Mesendoderm (in vitro differentiated cells): Measurements from ENCODE around the gene BUD13.

ENCODE experiments used
- DNase-seq: peaks from one replicate; pipeline ENCODE4 v3.0.0; 2013
- H2AK5ac ChIP-seq: 2 replicates; pipeline ENCODE4 v1.6.1; 2013; ENCODE audit warnings: low read length, inconsistent platforms
- H2BK120ac ChIP-seq: 2 replicates; pipeline ENCODE4 v1.6.1; 2013; ENCODE audit warnings: low read depth, mild to moderate bottlenecking, low read length, moderate library complexity, mixed read lengths
- H2BK15ac ChIP-seq: replicated peaks from 2 replicates; pipeline ENCODE4 v1.6.1; 2013; ENCODE audit warnings: low read depth, mild to moderate bottlenecking, moderate library complexity
- H2BK5ac ChIP-seq: 2 replicates; pipeline ENCODE4 v1.6.1; 2013; ENCODE audit warnings: low read length, inconsistent platforms
- H3K18ac ChIP-seq: 2 replicates; pipeline ENCODE4 v1.6.1; 2013; ENCODE audit warnings: mild to moderate bottlenecking, low read length, mixed read lengths
- H3K23ac ChIP-seq: one replicate; pipeline ENCODE4 v1.6.1; 2013; ENCODE audit warnings: low read length
- H3K27ac ChIP-seq: 2 replicates; pipeline ENCODE4 v1.5.1; 2013; ENCODE audit warnings: low read depth, mild to moderate bottlenecking, inconsistent platforms, low read length, moderate library complexity
- H3K27me3 ChIP-seq: 2 replicates; pipeline ENCODE4 v1.6.1; 2013; ENCODE audit warnings: low read length, control low read depth, mild to moderate bottlenecking, inconsistent platforms; ENCODE audit not compliant: insufficient read depth, poor library complexity
- H3K36me3 ChIP-seq: 2 replicates; pipeline ENCODE4 v1.6.1; 2013; ENCODE audit warnings: low read length, inconsistent platforms; ENCODE audit not compliant: control insufficient read depth, insufficient read depth
- H3K4ac ChIP-seq: one replicate; pipeline ENCODE4 v1.6.1; 2013; ENCODE audit warnings: low read depth, mild to moderate bottlenecking, low read length, moderate library complexity
- H3K4me1 ChIP-seq: 2 replicates; pipeline ENCODE4 v1.6.1; 2013; ENCODE audit warnings: low read depth, low read length, inconsistent platforms; ENCODE audit not compliant: control insufficient read depth
- H3K4me2 ChIP-seq: 2 replicates; pipeline ENCODE4 v1.6.1; 2013; ENCODE audit warnings: low read length
- H3K4me3 ChIP-seq: 2 replicates; pipeline ENCODE4 v1.5.1; 2013; ENCODE audit warnings: mild to moderate bottlenecking, low read length
- H3K56ac ChIP-seq: one replicate; pipeline ENCODE4 v1.6.1; 2013; ENCODE audit warnings: low read length
- H3K79me1 ChIP-seq: 2 replicates; pipeline ENCODE4 v1.6.1; 2013; ENCODE audit warnings: low read length, inconsistent platforms
- H3K79me2 ChIP-seq: 2 replicates; pipeline ENCODE4 v1.6.1; 2013; ENCODE audit warnings: mild to moderate bottlenecking, low read length; ENCODE audit not compliant: control insufficient read depth, insufficient read depth
- H3K9ac ChIP-seq: 2 replicates; pipeline ENCODE4 v1.6.1; 2013; ENCODE audit warnings: low read length, inconsistent platforms
- H4K5ac ChIP-seq: one replicate; pipeline ENCODE4 v1.6.1; 2013; ENCODE audit warnings: low read length
- H4K8ac ChIP-seq: one replicate; pipeline ENCODE4 v1.6.1; 2013; ENCODE audit warnings: low read depth, mild to moderate bottlenecking, control low read depth, low read length, moderate library complexity
- WGBS: extraction: QIAGEN DNeasy Blood & Tissue Kit; methylation state at CpG from one replicate; pipeline ENCODE4 v1.1.7; 2013; ENCODE audit warnings: low lambda C conversion rate, missing lambda C conversion rate; ENCODE audit not compliant: insufficient coverage; ENCODE audit errors: extremely low coverage; 5-methylcytosine and 5-hydroxymethylcytosine counted together

Gene BUD13

DNA sequence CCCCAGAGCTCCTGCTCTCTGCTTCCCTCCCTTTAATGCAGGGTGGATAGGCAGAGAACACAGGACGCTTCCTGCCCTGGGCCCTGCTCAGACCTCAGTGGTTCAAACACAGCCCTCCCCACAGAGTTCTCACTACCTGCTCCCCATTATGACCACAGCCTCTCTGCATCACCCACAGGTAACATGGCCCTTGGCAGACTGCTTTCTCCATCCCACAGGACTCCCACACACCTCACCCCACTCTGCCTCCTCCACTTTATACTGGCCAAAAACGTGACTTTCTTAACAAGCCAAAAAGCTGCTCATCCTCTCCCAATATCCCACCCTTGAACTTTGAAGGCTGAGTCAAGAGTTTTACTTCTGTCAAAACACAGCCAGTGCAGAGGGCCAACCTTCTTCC lies 33.8 kb downstream of the BUD13 start:
- H2BK120ac ChIP-seq, result no peak overlapping the region
- H2BK5ac ChIP-seq, result no peak overlapping the region
- H3K56ac ChIP-seq, result no peak overlapping the region
- no peak overlapping the region for H3K27ac ChIP-seq
- no peaks in the 10 kb centered on the region for H3K36me3 ChIP-seq
- no peaks in the 10 kb centered on the region for H3K79me2 ChIP-seq
- no peak overlapping the region for H3K4me3 ChIP-seq
- H3K4ac ChIP-seq, result no peak overlapping the region
- no peaks in the 10 kb centered on the region for H3K27me3 ChIP-seq
- H4K8ac ChIP-seq, result no peak overlapping the region
- peaks cover 4% of the 10 kb centered on the region for H3K4me1 ChIP-seq
- no peak overlapping the region for H3K18ac ChIP-seq
- H2BK15ac ChIP-seq, result no peak overlapping the region
- no CpG with 5 or more reads among the region's 2 CpGs for WGBS
- no peak for DNase-seq
- no peak overlapping the region for H3K23ac ChIP-seq
- H3K9ac ChIP-seq, result no peak overlapping the region
- no peaks in the 10 kb centered on the region for H3K79me1 ChIP-seq
- no peak overlapping the region for H2AK5ac ChIP-seq
- no peak overlapping the region for H3K4me2 ChIP-seq
- no peak overlapping the region for H4K5ac ChIP-seq

DNA sequence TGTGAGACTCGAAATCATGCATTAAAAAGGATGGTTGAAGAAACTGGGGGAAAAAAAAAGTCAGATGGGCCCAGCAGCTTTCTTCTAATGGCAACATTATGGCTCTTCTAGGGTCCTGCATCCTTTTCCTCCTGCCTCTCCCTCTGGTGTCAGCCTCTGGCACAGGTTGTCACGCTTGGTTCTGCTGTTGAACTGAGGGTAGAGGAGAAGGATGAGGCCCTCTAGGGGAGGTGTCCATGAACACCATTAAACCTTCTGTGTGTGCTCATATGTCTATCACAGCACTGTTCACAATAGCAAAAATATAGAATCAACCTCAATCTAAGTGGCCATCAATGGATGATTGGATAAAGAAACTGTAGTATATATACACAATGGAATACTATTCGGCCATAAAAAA lies 36.0 kb downstream of the BUD13 start:
- WGBS, result no CpG with 5 or more reads among the region's 3 CpGs
- no peak overlapping the region for H3K4me3 ChIP-seq
- H3K23ac ChIP-seq, result no peak overlapping the region
- no peaks in the 10 kb centered on the region for H3K79me2 ChIP-seq
- no peak overlapping the region for H4K5ac ChIP-seq
- H3K4ac ChIP-seq, result no peak overlapping the region
- H2BK120ac ChIP-seq, result no peak overlapping the region
- DNase-seq, result peak; percentile 87
- no peaks in the 10 kb centered on the region for H3K36me3 ChIP-seq
- no peak overlapping the region for H3K4me2 ChIP-seq
- no peak overlapping the region for H2AK5ac ChIP-seq
- H3K18ac ChIP-seq, result no peak overlapping the region
- no peak overlapping the region for H3K9ac ChIP-seq
- no peak overlapping the region for H2BK15ac ChIP-seq
- no peak overlapping the region for H2BK5ac ChIP-seq
- no peak overlapping the region for H3K27ac ChIP-seq
- no peak overlapping the region for H3K56ac ChIP-seq
- H3K4me1 ChIP-seq, result peaks cover 2% of the 10 kb centered on the region
- H3K79me1 ChIP-seq, result no peaks in the 10 kb centered on the region
- no peak overlapping the region for H4K8ac ChIP-seq
- H3K27me3 ChIP-seq, result no peaks in the 10 kb centered on the region

DNA sequence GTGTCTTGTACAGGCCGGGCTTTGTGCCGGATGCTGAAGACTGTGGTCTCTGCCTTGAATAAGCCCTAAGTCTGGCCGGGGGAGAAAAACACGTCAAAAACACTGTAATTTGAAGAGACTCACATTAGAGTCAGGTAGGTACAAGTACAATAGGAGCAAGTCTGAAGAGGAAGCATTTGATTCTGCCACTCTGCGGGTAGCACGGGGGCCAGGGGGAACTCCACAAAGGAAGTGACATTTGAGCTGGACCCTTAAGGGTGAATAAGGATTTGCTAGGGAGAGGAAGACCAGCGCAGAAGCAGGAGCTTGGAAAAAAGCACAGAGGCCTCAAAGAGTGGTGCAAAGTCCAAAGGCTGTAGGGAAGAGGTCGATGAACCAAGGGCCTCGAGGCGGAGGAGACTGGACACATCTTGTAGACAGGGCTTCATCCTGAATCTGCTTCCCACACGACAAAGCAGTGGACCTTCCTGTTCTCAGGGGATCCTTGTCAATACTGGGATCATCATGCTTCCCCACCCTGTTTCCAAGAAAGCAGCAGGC lies 38.7 kb downstream of the BUD13 start:
- Histone ChIP-seq H3K56ac (no peak overlapping the region), H2BK120ac (no peak overlapping the region), H3K18ac (no peak overlapping the region), H3K4me1 (no peaks in the 10 kb centered on the region), H2AK5ac (no peak overlapping the region), H3K27me3 (no peaks in the 10 kb centered on the region), H4K8ac (no peak overlapping the region), H3K79me2 (no peaks in the 10 kb centered on the region), H3K9ac (no peak overlapping the region), H4K5ac (no peak overlapping the region), H3K4me2 (no peak overlapping the region), H3K36me3 (no peaks in the 10 kb centered on the region), H2BK5ac (no peak overlapping the region), H3K27ac (no peak overlapping the region), H3K79me1 (no peaks in the 10 kb centered on the region), H2BK15ac (no peak overlapping the region), H3K4ac (no peak overlapping the region), H3K23ac (no peak overlapping the region), H3K4me3 (no peak overlapping the region)
- WGBS, result no CpG with 5 or more reads among the region's 11 CpGs
- no peak for DNase-seq

DNA sequence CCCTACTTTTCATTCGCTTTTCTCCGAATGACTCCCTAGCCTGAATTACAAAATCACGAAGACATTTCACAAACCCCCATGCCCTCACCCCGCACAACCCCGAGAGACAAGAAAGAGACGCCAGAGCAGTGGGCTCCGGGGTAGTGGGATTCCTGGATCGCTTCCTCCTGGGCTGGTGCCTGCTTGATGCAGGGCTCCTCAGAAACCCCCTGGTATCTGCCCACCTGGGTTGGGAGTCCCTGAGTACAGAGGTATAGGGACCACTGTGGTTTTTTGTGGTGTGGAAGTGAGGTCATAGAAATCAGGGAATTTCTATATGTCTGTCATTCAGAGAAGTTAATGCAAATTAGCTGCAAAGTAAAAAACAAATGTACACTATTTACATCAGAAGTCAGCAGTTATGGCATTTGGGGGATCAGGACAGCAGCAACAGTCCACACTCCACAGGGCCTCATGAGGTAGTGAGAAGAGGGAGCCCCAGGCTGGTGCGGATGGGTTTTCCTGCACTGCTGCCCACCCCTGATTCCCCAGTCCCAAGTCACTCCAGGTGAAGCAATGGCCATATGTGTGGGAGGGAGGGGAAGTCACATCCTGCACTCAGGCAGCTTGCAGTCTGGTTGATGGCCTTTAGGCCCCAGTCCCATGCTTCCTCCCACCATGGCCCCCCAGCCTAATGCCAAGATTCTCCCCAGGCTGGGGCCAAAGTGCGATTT lies 39.6 kb downstream of the BUD13 start:
- no peaks in the 10 kb centered on the region for H3K79me2 ChIP-seq
- no peak overlapping the region for H2BK5ac ChIP-seq
- no peaks in the 10 kb centered on the region for H3K36me3 ChIP-seq

DNA sequence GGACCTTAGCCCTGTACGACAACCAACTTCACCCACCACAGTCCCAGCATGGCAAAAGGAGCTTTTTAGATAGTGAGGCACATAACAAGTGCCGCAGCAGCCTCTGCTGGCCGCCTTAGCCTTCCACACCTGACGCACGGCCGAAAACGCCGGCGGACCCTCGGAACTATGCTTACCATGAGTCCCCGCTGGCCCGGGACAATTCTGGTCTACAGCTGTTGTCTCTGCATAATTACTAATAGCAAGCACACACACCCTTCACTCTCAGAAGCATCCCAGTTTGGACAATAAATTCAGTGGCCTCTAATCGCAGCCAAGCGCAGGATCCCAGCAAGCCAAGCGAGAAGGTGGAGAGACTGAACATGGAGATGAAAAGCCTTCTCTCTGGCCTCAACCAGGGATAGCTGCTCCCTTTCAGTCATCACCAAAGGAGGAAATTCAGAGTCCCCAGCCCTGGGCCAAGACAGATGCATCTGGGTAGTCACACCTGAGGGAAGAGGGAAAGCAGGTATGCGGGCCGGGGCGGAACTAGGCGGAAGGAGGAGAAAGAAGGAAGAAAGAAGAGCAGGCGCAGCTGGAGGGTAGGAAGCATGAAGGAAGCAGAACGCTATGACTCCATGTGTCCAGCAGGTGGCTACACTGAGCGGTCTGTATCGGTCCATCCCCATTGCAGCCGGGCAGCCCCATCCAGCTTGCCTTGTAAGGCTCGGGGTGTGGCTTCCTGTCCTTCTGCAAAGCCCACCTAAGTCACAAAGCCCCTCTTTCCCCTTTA lies 40.3 kb downstream of the BUD13 start:
- peak; percentile 87 for DNase-seq
- Histone ChIP-seq H2AK5ac (no peak overlapping the region), H3K4ac (no peak overlapping the region), H3K18ac (no peak overlapping the region), H2BK120ac (no peak overlapping the region), H3K36me3 (no peaks in the 10 kb centered on the region), H4K8ac (no peak overlapping the region), H3K4me3 (peak overlapping the region; percentile 15), H4K5ac (no peak overlapping the region), H3K9ac (peak overlapping the region; percentile 53), H3K56ac (peak overlapping the region; percentile 81), H3K27me3 (no peaks in the 10 kb centered on the region), H3K4me1 (no peaks in the 10 kb centered on the region), H3K79me1 (no peaks in the 10 kb centered on the region), H3K79me2 (no peaks in the 10 kb centered on the region), H3K23ac (no peak overlapping the region), H2BK15ac (no peak overlapping the region), H2BK5ac (no peak overlapping the region), H3K4me2 (peak overlapping the region; percentile 70), H3K27ac (no peak overlapping the region)
- WGBS, result no CpG with 5 or more reads among the region's 25 CpGs

More for the DNA sequence above, 39.6 kb downstream of the BUD13 start:
- WGBS, result no CpG with 5 or more reads among the region's 10 CpGs
- Histone ChIP-seq H3K9ac (no peak overlapping the region), H3K27ac (no peak overlapping the region), H3K4me2 (no peak overlapping the region), H3K4me1 (no peaks in the 10 kb centered on the region), H3K18ac (no peak overlapping the region), H3K27me3 (no peaks in the 10 kb centered on the region), H4K5ac (no peak overlapping the region), H3K4ac (no peak overlapping the region), H2AK5ac (no peak overlapping the region), H3K23ac (no peak overlapping the region), H3K4me3 (no peak overlapping the region), H2BK15ac (no peak overlapping the region), H3K56ac (no peak overlapping the region), H3K79me1 (no peaks in the 10 kb centered on the region), H2BK120ac (no peak overlapping the region), H4K8ac (no peak overlapping the region)
- no peak for DNase-seq
